H9 (cell line): ENCODE results near the gene MSL2. TPM values are rescaled to one million over a fixed set of nuclear protein-coding genes. Genes with fewer than 3 reads are reported as not detected.
A peak's percentile ranks its signal among the peaks of the same experiment; 100 is the strongest.

Experiments
- DNase-seq: peaks from one replicate; pipeline ENCODE4 v3.0.0-alpha.2; 2017
- H2AFZ ChIP-seq: one replicate; pipeline ENCODE4 v1.6.1; 2013; ENCODE audit warnings: mild to moderate bottlenecking, low read length, control low read depth, moderate library complexity
- H2AK5ac ChIP-seq: 2 replicates; pipeline ENCODE4 v1.6.1; 2013; ENCODE audit warnings: low read length, control low read depth, mixed read lengths; ENCODE audit not compliant: insufficient read length
- H2BK120ac ChIP-seq: one replicate; pipeline ENCODE4 v1.6.1; 2013; ENCODE audit warnings: low read depth, mild to moderate bottlenecking, low read length, control low read depth, inconsistent platforms; ENCODE audit not compliant: poor library complexity, severe bottlenecking
- H2BK12ac ChIP-seq: 2 replicates; pipeline ENCODE4 v1.6.1; 2013; ENCODE audit warnings: low read length, control low read depth, mixed read lengths, low read depth; ENCODE audit not compliant: insufficient read length
- H2BK15ac ChIP-seq: 2 replicates; pipeline ENCODE4 v1.6.1; 2013; ENCODE audit warnings: low read depth, low read length, control low read depth
- H2BK20ac ChIP-seq: one replicate; pipeline ENCODE4 v1.6.1; 2013; ENCODE audit warnings: low read depth, mild to moderate bottlenecking, low read length, control low read depth, inconsistent platforms; ENCODE audit not compliant: poor library complexity, severe bottlenecking
- H2BK5ac ChIP-seq: 2 replicates; pipeline ENCODE4 v1.6.1; 2013; ENCODE audit warnings: low read length, control low read depth, mixed read lengths; ENCODE audit not compliant: insufficient read length
- H3K14ac ChIP-seq: 2 replicates; pipeline ENCODE4 v1.6.1; 2013; ENCODE audit warnings: low read length, control low read depth; ENCODE audit not compliant: insufficient read depth
- H3K18ac ChIP-seq: 2 replicates; pipeline ENCODE4 v1.6.1; 2013; ENCODE audit warnings: low read depth, mild to moderate bottlenecking, mixed read lengths, low read length, control low read depth; ENCODE audit not compliant: insufficient read length
- H3K23ac ChIP-seq: 2 replicates; pipeline ENCODE4 v1.6.1; 2013; ENCODE audit warnings: low read length, control low read depth, mixed read lengths, low read depth; ENCODE audit not compliant: insufficient read length
- H3K23me2 ChIP-seq: 2 replicates; pipeline ENCODE4 v1.6.1; 2013; ENCODE audit warnings: low read depth, mild to moderate bottlenecking, mixed read lengths, low read length, control low read depth; ENCODE audit not compliant: insufficient read length, poor library complexity, severe bottlenecking
- H3K27ac ChIP-seq: 2 replicates; pipeline ENCODE4 v1.5.1; 2013; ENCODE audit warnings: low read length, control low read depth, mixed read lengths, low read depth; ENCODE audit not compliant: insufficient read length
- H3K27me3 ChIP-seq: 2 replicates; pipeline ENCODE4 v1.6.1; 2013; ENCODE audit warnings: low read length, control low read depth, inconsistent platforms; ENCODE audit not compliant: insufficient read depth
- H3K4ac ChIP-seq: 2 replicates; pipeline ENCODE4 v1.6.1; 2013; ENCODE audit warnings: low read depth, mild to moderate bottlenecking, control low read depth, inconsistent platforms, low read length, moderate library complexity
- H3K4me1 ChIP-seq: 2 replicates; pipeline ENCODE4 v1.6.1; 2013; ENCODE audit warnings: low read length, control low read depth, inconsistent platforms; ENCODE audit not compliant: insufficient read depth
- H3K4me2 ChIP-seq: 2 replicates; pipeline ENCODE4 v1.6.1; 2013; ENCODE audit warnings: low read length, control low read depth, mixed read lengths; ENCODE audit not compliant: insufficient read length, insufficient read depth
- H3K56ac ChIP-seq: 2 replicates; pipeline ENCODE4 v1.6.1; 2013; ENCODE audit warnings: low read depth, mild to moderate bottlenecking, mixed read lengths, low read length, control low read depth; ENCODE audit not compliant: insufficient read length
- H3K79me1 ChIP-seq: 2 replicates; pipeline ENCODE4 v1.6.1; 2013; ENCODE audit warnings: low read depth, mild to moderate bottlenecking, moderate library complexity, low read length, control low read depth, inconsistent platforms; ENCODE audit not compliant: insufficient read depth, poor library complexity, severe bottlenecking
- H3K79me2 ChIP-seq: 2 replicates; pipeline ENCODE4 v1.6.1; 2013; ENCODE audit warnings: low read length, control low read depth, inconsistent platforms; ENCODE audit not compliant: insufficient read depth
- H3K9ac ChIP-seq: 2 replicates; pipeline ENCODE4 v1.6.1; 2013; ENCODE audit warnings: low read length, control low read depth, mixed read lengths; ENCODE audit not compliant: insufficient read length; ENCODE audit errors: extremely low read depth
- H3K9me3 ChIP-seq: one replicate; pipeline ENCODE4 v1.6.1; 2013; ENCODE audit warnings: low read depth, low read length, inconsistent platforms; ENCODE audit not compliant: control insufficient read depth
- H3T11ph ChIP-seq: one replicate; pipeline ENCODE4 v1.6.1; 2013; ENCODE audit warnings: mild to moderate bottlenecking, low read length, control low read depth, inconsistent platforms
- H4K20me1 ChIP-seq: one replicate; pipeline ENCODE4 v1.6.1; 2013; ENCODE audit not compliant: control insufficient read depth, insufficient read length, insufficient read depth
- H4K5ac ChIP-seq: 2 replicates; pipeline ENCODE4 v1.6.1; 2013; ENCODE audit warnings: low read depth, mild to moderate bottlenecking, mixed read lengths, low read length, control low read depth; ENCODE audit not compliant: insufficient read length
- H4K8ac ChIP-seq: replicated peaks from 2 replicates; pipeline ENCODE4 v1.6.1; 2013; ENCODE audit warnings: low read length, control low read depth, mixed read lengths, low read depth; ENCODE audit not compliant: insufficient read length
- H4K91ac ChIP-seq: 2 replicates; pipeline ENCODE4 v1.6.1; 2013; ENCODE audit warnings: low read depth, mild to moderate bottlenecking, moderate library complexity, mixed read lengths, low read length, control low read depth; ENCODE audit not compliant: insufficient read length
- H3K27ac Mint-ChIP-seq, 3 experiments: 2 replicates in 2 of 3; 3 replicates in 1 of 3; pipeline ENCODE4 v1.8.0; 2020 to 2021; ENCODE audit warnings: mixed read lengths in 3 of 3, mild to moderate bottlenecking in 1 of 3, moderate library complexity in 1 of 3
- H3K27me3 Mint-ChIP-seq: 2 replicates; pipeline ENCODE4 v1.8.0; 2021; ENCODE audit warnings: low read depth, mild to moderate bottlenecking, moderate library complexity, mixed read lengths
- H3K36me3 Mint-ChIP-seq, 3 experiments: 2 replicates in 2 of 3; 3 replicates in 1 of 3; pipeline ENCODE4 v1.8.0; 2020 to 2021; ENCODE audit warnings: low read depth in 3 of 3, mixed read lengths in 3 of 3; ENCODE audit not compliant: insufficient read depth in 1 of 3
- H3K4me1 Mint-ChIP-seq, 2 experiments: 2 replicates each; pipeline ENCODE4 v1.8.0; 2020; ENCODE audit warnings: mixed read lengths in 2 of 2
- H3K4me3 Mint-ChIP-seq, 2 experiments: 2 replicates in 1 of 2; 3 replicates in 1 of 2; pipeline ENCODE4 v1.8.0; 2020 to 2021; ENCODE audit warnings: mild to moderate bottlenecking in 2 of 2, mixed read lengths in 2 of 2, moderate library complexity in 1 of 2
- H3K9me3 Mint-ChIP-seq, 2 experiments: 2 replicates in 1 of 2; 3 replicates in 1 of 2; pipeline ENCODE4 v1.8.0; 2020; ENCODE audit warnings: mild to moderate bottlenecking in 2 of 2, mixed read lengths in 2 of 2, moderate library complexity in 1 of 2
- CTCF ChIP-seq: fragments of 200-600 bp; sonication (generic); conservative IDR thresholded peaks from 3 replicates; pipeline ENCODE4 v1.8.0; 2021; ENCODE audit warnings: antibody characterized with exemption, mild to moderate bottlenecking
- WGBS: extraction: QIAGEN DNeasy Blood & Tissue Kit; methylation state at CpG from one replicate; pipeline ENCODE4 v1.1.7; 2013; ENCODE audit warnings: missing lambda C conversion rate, low lambda C conversion rate, mixed read lengths; ENCODE audit not compliant: insufficient read length; ENCODE audit errors: extremely low coverage; 5-methylcytosine and 5-hydroxymethylcytosine counted together
- total RNA-seq: library from RNA; stranded (reverse); gene quantifications from 2 replicates; pipeline ENCODE4 v1.2.1, GENCODE V29; 2021

The MSL2 gene
- total RNA-seq, 1 experiment from 2014 or later = 42.7 TPM

GRCh38 chr3:136197159-136197793, 1.1 kb upstream of the MSL2 start:
- no peak for DNase-seq
- Histone ChIP-seq H4K91ac (no peak overlapping the region), H4K8ac (no peak overlapping the region), H2BK12ac (no peak overlapping the region), H2BK20ac (no peak overlapping the region), H3K79me1 (no peaks in the 10 kb centered on the region), H3K23me2 (peaks cover 6% of the 10 kb centered on the region), H3K23ac (no peak overlapping the region), H2AFZ (no peak overlapping the region), H3K4me1 (0 out of 2 replicates have a peak, but pooled peaks cover 2% of the 10 kb centered on the region), H2BK120ac (no peak overlapping the region), H3K9me3 (no peaks in the 10 kb centered on the region), H2AK5ac (no peak overlapping the region), H3K14ac (peak overlapping the region; percentile 91), H2BK5ac (no peak overlapping the region), H3K4me2 (peak overlapping the region; percentile 34), H3K9ac (peak overlapping the region; percentile 77), H4K5ac (no peak overlapping the region), H3K4ac (no peak overlapping the region), H4K20me1 (no peaks in the 10 kb centered on the region), H3K56ac (no peak overlapping the region), H3T11ph (no peak overlapping the region), H3K27me3 (no peaks in the 10 kb centered on the region), H3K18ac (peak overlapping the region; percentile 85), H2BK15ac (no peak overlapping the region), H3K79me2 (peaks cover 23% of the 10 kb centered on the region; the same call in 1 of the 2 replicates), H3K27ac (peak overlapping the region; percentile 73)
- WGBS = no CpG with 5 or more reads among the region's 15 CpGs
- Mint-ChIP-seq H3K9me3 (peaks cover 12 to 15% of the 10 kb centered on the region in 2 experiments), H3K27ac (peak overlapping the region; percentile 99 to 100 (median 100)), H3K36me3 (peaks cover 7 to 22% (median 11%) of the 10 kb centered on the region in 3 experiments), H3K4me1 (peaks cover 31 to 32% of the 10 kb centered on the region in 2 experiments), H3K4me3 (peak overlapping the region; percentile 96 to 98), H3K27me3 (peaks cover 3% of the 10 kb centered on the region; the same call in 1 of the 2 replicates)
- TF ChIP-seq CTCF = no peak
